Stomach (tissue), 9 donors: ENCODE data around the gene LDB3. TPM values are rescaled to one million over a fixed set of nuclear protein-coding genes. Genes with fewer than 3 reads are reported as not detected.
A peak's percentile ranks its signal among the peaks of the same experiment; 100 is the strongest.

Experiments used
- DNase-seq, 2 donors: peaks; one replicate each; pipeline versions ENCODE4 v3.0.0 to v3.0.0-alpha.2; 2013 to 2019
- H3K27ac ChIP-seq, 5 donors: fragments of 200-600 bp in 4 of 5; sonication (generic) in 4 of 5; one replicate each; pipeline ENCODE4 v1.5.1; 2013 to 2019; ENCODE audit warnings: mild to moderate bottlenecking in 1 of 5, moderate library complexity in 1 of 5
- H3K27me3 ChIP-seq, 3 donors: fragments of 200-600 bp; sonication (generic); one replicate each; pipeline ENCODE4 v1.5.1; 2017 to 2019; ENCODE audit warnings: mixed run types in 1 of 3
- H3K36me3 ChIP-seq, 4 donors: fragments of 200-600 bp; sonication (generic); 1 replicate in 3 of 4; 2 replicates in 1 of 4; pipeline ENCODE4 v1.5.1; 2016 to 2019
- H3K4me1 ChIP-seq, 4 donors: fragments of 200-600 bp; sonication (generic); one replicate each; pipeline ENCODE4 v1.5.1; 2016 to 2019
- H3K4me3 ChIP-seq, 4 donors: fragments of 200-600 bp; sonication (generic) in 3 of 4; one replicate each; pipeline ENCODE4 v1.5.1; 2016 to 2019; ENCODE audit warnings: mild to moderate bottlenecking in 1 of 4
- H3K9me3 ChIP-seq, 4 donors: fragments of 200-600 bp; sonication (generic); one replicate each; pipeline ENCODE4 v1.5.1; 2016 to 2019
- EP300 ChIP-seq: sonication (generic); formaldehyde crosslinking; IDR thresholded peaks from one replicate; pipeline ENCODE4 v1.6.1; 2017; ENCODE audit warnings: antibody characterized with exemption
- POLR2A ChIP-seq, 4 donors: fragments of 450-650 bp; IDR thresholded peaks; one replicate each; pipeline ENCODE4 v1.6.1; 2016; ENCODE audit warnings: antibody characterized with exemption in 4 of 4, control low read depth in 2 of 4, mild to moderate bottlenecking in 1 of 4, moderate library complexity in 1 of 4
- POLR2AphosphoS5 ChIP-seq, 3 donors: sonication (generic); formaldehyde crosslinking; IDR thresholded peaks; one replicate each; pipeline ENCODE4 v1.6.1; 2016; ENCODE audit warnings: antibody characterized with exemption in 3 of 3
- WGBS, 5 donors: extraction: QIAGEN DNeasy Blood & Tissue Kit in 3 of 5; methylation state at CpG; one replicate each; pipeline versions ENCODE4 v1.1.5 to v1.1.7; 2013 to 2018; 5-methylcytosine and 5-hydroxymethylcytosine counted together
- intact Hi-C: fragments of 100-400 bp; cut with DNase I; formaldehyde crosslinking; loops from one replicate; pipeline ENCODE4 v1.15.1; 2023; ENCODE audit warnings: low total_unique reads
- polyA plus RNA-seq, 3 donors: library from polyadenylated mRNA; stranded (reverse); fragments of 200-250 nt; gene quantifications; one replicate each; pipeline ENCODE4 v1.2.3, GENCODE V29; 2013
- total RNA-seq, 5 donors: library from RNA; depleted of rRNA; stranded (reverse); fragments of >200 nt; gene quantifications; one replicate each; pipeline versions ENCODE4 v1.1.0 to v1.2.3, GENCODE V29; 2014 to 2016
- TF ChIP-seq, protein P1 (sequence below), 7 experiments: fragments of 450-650 bp in 4 of 7; fragments of 200-600 bp in 3 of 7; sonication (generic) in 3 of 7; IDR thresholded peaks; one replicate each; pipeline ENCODE4 v1.5.1; 2016 to 2019; ENCODE audit warnings: antibody characterized with exemption in 7 of 7, control low read depth in 2 of 7, mild to moderate bottlenecking in 1 of 7
- donor health status: healthy with polysubstance abuse.
- donor health status: Bipolar disorder and iron deficiency.
- donor health status: healthy.

The LDB3 gene
- total and polyA plus RNA-seq, 8 donors, result 0.29 to 8.5 (median 2.5) TPM

DNA sequence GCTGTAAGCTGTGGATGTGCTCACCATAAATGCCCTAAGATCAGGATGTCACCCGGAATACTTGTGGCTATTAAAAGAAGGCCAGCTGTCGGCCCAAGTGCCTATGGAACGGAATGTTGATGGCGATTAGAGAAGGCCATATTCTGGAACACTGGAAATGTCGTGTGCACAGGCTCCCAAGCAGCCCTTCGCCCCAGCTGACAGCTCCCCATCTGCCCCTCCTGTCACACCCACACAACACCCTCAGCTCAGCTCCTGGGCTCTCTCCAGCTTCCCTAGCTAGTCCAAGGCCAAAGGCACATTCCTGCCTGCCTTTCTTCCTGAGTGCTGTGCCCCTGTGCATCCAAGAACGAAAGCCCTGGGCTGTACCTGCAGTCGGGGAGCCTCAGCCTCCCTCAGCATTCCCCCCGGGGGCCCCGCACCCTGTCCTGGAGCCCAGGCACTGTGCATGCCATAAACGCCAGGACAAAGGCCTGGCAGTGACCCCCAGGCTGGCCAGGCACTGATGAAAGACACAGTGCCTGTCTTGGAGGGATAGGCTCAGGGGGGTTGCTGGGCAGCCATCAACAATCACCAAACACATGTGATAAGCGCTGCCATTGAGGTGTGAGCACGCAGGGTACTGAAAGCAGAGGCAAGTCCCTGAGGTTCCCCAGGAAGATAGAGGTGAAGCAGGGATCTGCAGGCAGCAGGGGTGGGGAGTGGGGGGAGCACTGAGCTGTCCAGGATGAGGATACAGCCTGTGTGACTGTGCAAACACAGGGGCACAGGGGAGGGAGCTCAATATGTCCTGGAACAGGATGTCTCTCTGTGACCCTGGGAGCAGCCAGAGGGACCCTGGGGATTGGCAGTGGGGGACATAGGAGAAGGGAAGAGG lies 3.7 kb upstream of the LDB3 start:
- TF ChIP-seq, protein P1, sequence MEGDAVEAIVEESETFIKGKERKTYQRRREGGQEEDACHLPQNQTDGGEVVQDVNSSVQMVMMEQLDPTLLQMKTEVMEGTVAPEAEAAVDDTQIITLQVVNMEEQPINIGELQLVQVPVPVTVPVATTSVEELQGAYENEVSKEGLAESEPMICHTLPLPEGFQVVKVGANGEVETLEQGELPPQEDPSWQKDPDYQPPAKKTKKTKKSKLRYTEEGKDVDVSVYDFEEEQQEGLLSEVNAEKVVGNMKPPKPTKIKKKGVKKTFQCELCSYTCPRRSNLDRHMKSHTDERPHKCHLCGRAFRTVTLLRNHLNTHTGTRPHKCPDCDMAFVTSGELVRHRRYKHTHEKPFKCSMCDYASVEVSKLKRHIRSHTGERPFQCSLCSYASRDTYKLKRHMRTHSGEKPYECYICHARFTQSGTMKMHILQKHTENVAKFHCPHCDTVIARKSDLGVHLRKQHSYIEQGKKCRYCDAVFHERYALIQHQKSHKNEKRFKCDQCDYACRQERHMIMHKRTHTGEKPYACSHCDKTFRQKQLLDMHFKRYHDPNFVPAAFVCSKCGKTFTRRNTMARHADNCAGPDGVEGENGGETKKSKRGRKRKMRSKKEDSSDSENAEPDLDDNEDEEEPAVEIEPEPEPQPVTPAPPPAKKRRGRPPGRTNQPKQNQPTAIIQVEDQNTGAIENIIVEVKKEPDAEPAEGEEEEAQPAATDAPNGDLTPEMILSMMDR (IDR thresholded peaks at IDR 0.05), result no peak
- TF ChIP-seq POLR2AphosphoS5 (IDR thresholded peaks at IDR 0.05), result no peak
- TF ChIP-seq EP300, result no peak
- no peak for TF ChIP-seq POLR2A (IDR thresholded peaks at IDR 0.05)
- H3K27me3 ChIP-seq, result no peaks in the 10 kb centered on the region
- WGBS, 5 donors, result 64 to 75% (median 72%) methylated on average over 11 to 13 of the region's 13 CpGs
- intact Hi-C loops, result no loop called here
- H3K27ac ChIP-seq, result no peak overlapping the region
- H3K36me3 ChIP-seq, result no peaks in the 10 kb centered on the region
- no peaks in the 10 kb centered on the region for H3K9me3 ChIP-seq
- DNase-seq, result peak in 1 of 2 donors; percentile 54
- H3K4me1 ChIP-seq, result peaks cover 0 to 31% (median 13%) of the 10 kb centered on the region in 4 donors
- no peak overlapping the region for H3K4me3 ChIP-seq

DNA sequence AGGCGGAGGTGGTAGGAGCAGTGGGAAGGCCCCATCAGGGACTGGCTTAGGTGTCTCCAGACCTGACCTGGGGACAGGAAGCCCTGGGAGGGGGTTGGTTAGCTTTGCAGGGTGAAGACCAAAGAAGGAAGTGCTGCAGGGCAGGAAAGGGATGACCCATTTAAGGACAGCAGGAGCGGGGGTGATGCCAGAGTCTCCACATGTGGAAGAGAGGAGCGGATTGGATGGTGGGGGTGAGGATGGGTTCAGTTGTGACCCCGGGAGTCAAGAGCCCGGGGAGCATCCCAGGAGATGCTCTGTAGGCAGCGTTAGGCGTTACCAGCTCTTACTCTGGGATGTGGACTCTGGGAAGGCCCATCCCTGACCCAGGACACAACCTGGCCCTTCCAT lies 3.1 kb upstream of the LDB3 start:
- H3K9me3 ChIP-seq, result no peaks in the 10 kb centered on the region
- H3K27me3 ChIP-seq, result no peaks in the 10 kb centered on the region
- no peaks in the 10 kb centered on the region for H3K36me3 ChIP-seq
- peaks cover 0 to 37% (median 17%) of the 10 kb centered on the region in 4 donors for H3K4me1 ChIP-seq
- H3K4me3 ChIP-seq, result no peak overlapping the region
- no peak overlapping the region for H3K27ac ChIP-seq
- DNase-seq, result no peak
- intact Hi-C loops, result no loop called here
- no peak for TF ChIP-seq POLR2A (IDR thresholded peaks at IDR 0.05)
- no peak for TF ChIP-seq POLR2AphosphoS5 (IDR thresholded peaks at IDR 0.05)
- TF ChIP-seq, protein P1 (IDR thresholded peaks at IDR 0.05), result no peak
- no peak for TF ChIP-seq EP300
- WGBS, 5 donors, result 85 to 91% (median 87%) methylated on average over 7 of the region's 7 CpGs

DNA sequence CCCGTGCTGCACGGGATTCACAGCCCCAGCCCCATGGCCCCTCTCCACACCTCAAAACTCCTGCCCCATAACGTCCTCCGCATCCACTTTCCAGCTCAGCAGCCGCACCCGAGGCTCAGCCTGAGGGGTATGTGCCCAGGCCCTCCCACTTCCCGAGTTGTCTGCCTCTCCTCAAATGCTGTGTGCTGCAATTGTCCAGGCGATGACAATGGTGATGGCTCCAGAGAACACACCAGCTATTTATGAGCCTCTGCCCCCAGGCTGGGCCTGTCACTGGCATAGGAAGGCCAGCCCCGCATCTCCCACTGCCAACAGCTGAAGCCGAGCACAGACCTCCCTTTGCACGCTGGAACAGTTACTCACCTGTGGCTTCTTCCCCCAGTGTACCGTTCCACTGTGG lies 2.4 kb upstream of the LDB3 start:
- TF ChIP-seq EP300, result no peak
- TF ChIP-seq, protein P1 (IDR thresholded peaks at IDR 0.05), result no peak
- TF ChIP-seq POLR2A (IDR thresholded peaks at IDR 0.05), result no peak
- TF ChIP-seq POLR2AphosphoS5 (IDR thresholded peaks at IDR 0.05), result no peak
- intact Hi-C loops, result no loop called here
- H3K9me3 ChIP-seq, result no peaks in the 10 kb centered on the region
- no peaks in the 10 kb centered on the region for H3K27me3 ChIP-seq
- H3K4me3 ChIP-seq, result no peak overlapping the region
- peaks cover 2 to 44% (median 23%) of the 10 kb centered on the region in 4 donors for H3K4me1 ChIP-seq
- DNase-seq, result no peak
- peak overlapping the region in 1 of 5 donors; percentile 85 for H3K27ac ChIP-seq
- WGBS, 5 donors, result 81 to 96% (median 82%) methylated on average over 8 to 12 of the region's 12 CpGs
- H3K36me3 ChIP-seq, result no peaks in the 10 kb centered on the region

DNA sequence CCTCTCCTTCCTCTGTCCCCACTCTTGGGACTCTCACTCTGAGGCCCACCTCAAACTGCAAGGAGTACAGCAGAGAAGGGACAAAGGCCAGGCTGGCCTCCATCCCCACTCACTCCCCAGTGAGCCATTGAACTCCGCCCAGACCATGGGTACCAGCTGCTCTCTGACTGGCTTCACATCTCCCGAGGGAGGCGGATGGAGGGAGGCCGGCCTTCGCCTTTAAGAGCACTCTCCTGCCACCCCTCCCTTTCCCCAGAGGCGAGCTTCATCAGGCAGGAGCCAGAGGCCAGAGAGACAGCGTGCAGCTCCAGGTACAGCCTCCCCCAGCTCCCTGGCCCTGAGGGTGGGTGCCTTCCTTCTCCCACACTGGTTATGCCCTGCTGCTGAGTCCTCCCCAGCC lies 1.8 kb upstream of the LDB3 start:
- no peaks in the 10 kb centered on the region for H3K27me3 ChIP-seq
- no peak overlapping the region for H3K4me3 ChIP-seq
- no peaks in the 10 kb centered on the region for H3K36me3 ChIP-seq
- H3K4me1 ChIP-seq, result peaks cover 9 to 50% (median 30%) of the 10 kb centered on the region in 4 donors
- DNase-seq, result no peak
- WGBS, 5 donors, result 75 to 92% (median 87%) methylated on average over 5 to 7 of the region's 7 CpGs
- intact Hi-C loops, result no loop called here
- H3K9me3 ChIP-seq, result no peaks in the 10 kb centered on the region
- H3K27ac ChIP-seq, result peak overlapping the region in 3 of 5 donors; percentile 74 to 85 (median 77)
- no peak for TF ChIP-seq POLR2AphosphoS5 (IDR thresholded peaks at IDR 0.05)
- TF ChIP-seq POLR2A (IDR thresholded peaks at IDR 0.05), result no peak
- TF ChIP-seq EP300, result no peak
- TF ChIP-seq, protein P1 (IDR thresholded peaks at IDR 0.05), result no peak
